GM12878 (cell line): ENCODE measurements around the gene GLT8D2. TPM values are rescaled to one million over a fixed set of nuclear protein-coding genes. Genes with fewer than 3 reads are reported as not detected.

Experiments
- ATAC-seq: fragments of 200-7000 bp; cut with Tn5 transposase; 3 replicates; pipeline ENCODE4 v1.9.1; 2020; ENCODE audit warnings: mild to moderate bottlenecking, moderate library complexity
- BruUV-seq: library from RNA; stranded (reverse); fragments of 400-500 nt; replicated peaks from 2 replicates; lab custom pipeline; 2021; lab: Mats Ljungman, UMichigan
- CTCF ChIA-PET: fragments of 300-600 bp; sonication (Branson Sonifier 250); formaldehyde crosslinking; extraction: SDS; loops from one replicate; lab custom pipeline; 2021; ENCODE audit warnings: inconsistent platforms; lab: Yijun Ruan, JAX
- POLR2A ChIA-PET: fragments of 350-600 bp; formaldehyde crosslinking; extraction: SDS; loops from one replicate; lab custom pipeline; 2021; ENCODE audit warnings: inconsistent platforms; lab: Charles Lee
- RAD21 ChIA-PET: fragments of 300-600 bp; sonication (Branson Sonifier 250); formaldehyde crosslinking; loops from one replicate; lab custom pipeline; 2023; ENCODE audit warnings: antibody characterized with exemption; ENCODE audit not compliant: unreplicated experiment; lab: Charles Lee
- SMC1A ChIA-PET: fragments of 300-600 bp; sonication (Branson Sonifier 250); formaldehyde crosslinking; loops from one replicate; lab custom pipeline; 2023; ENCODE audit not compliant: unreplicated experiment, uncharacterized antibody; lab: Charles Lee
- DNase-seq: peaks from one replicate; pipeline ENCODE4 v3.0.0-alpha.2; 2011; ENCODE audit warnings: low read depth, low spot score
- FAIRE-seq: peaks from 3 replicates; lab custom pipeline; 2011; peaks lifted over from hg19 to GRCh38; lab: Jason Lieb, UNC
- H2AFZ ChIP-seq: 2 replicates; pipeline ENCODE4 v1.6.0; 2011; ENCODE audit warnings: low read depth, low read length, control low read depth; ENCODE audit not compliant: control insufficient read depth
- H3K27ac ChIP-seq: 2 replicates; pipeline ENCODE4 v1.5.1; 2011; ENCODE audit warnings: control low read depth; ENCODE audit not compliant: control insufficient read depth, insufficient read depth
- H3K27me3 ChIP-seq, 2 experiments: replicated peaks in 1 of 2; 2 replicates each; pipeline versions ENCODE4 v1.6.0 to v1.6.1; 2011; ENCODE audit warnings: low read length in 1 of 2; ENCODE audit not compliant: control insufficient read depth in 2 of 2, insufficient read depth in 2 of 2
- H3K36me3 ChIP-seq, 2 experiments: 2 replicates each; pipeline ENCODE4 v1.5.1; 2011; ENCODE audit warnings: low read length in 1 of 2; ENCODE audit not compliant: control insufficient read depth in 2 of 2, insufficient read depth in 2 of 2
- H3K4me1 ChIP-seq: 2 replicates; pipeline ENCODE4 v1.6.1; 2011; ENCODE audit warnings: mild to moderate bottlenecking, low read length, moderate library complexity, mixed read lengths; ENCODE audit not compliant: control insufficient read depth, insufficient read depth
- H3K4me2 ChIP-seq: 2 replicates; pipeline ENCODE4 v1.6.0; 2011; ENCODE audit warnings: control low read depth; ENCODE audit not compliant: control insufficient read depth, insufficient read depth
- H3K4me3 ChIP-seq: fragments of 200-600 bp; sonication (generic); 2 replicates; pipeline ENCODE4 v1.5.1; 2016
- H3K79me2 ChIP-seq: 2 replicates; pipeline ENCODE4 v1.6.0; 2011; ENCODE audit warnings: low read length; ENCODE audit not compliant: control insufficient read depth, insufficient read depth
- H3K9ac ChIP-seq: 2 replicates; pipeline ENCODE4 v1.8.0; 2011; ENCODE audit warnings: low read length, control low read depth, mixed read lengths; ENCODE audit not compliant: control insufficient read depth, insufficient read depth
- H3K9me3 ChIP-seq: replicated peaks from 3 replicates; pipeline ENCODE4 v1.5.1; 2011; ENCODE audit warnings: mild to moderate bottlenecking, low read length; ENCODE audit not compliant: control insufficient read depth, insufficient read depth
- H4K20me1 ChIP-seq: 2 replicates; pipeline ENCODE4 v1.6.0; 2011; ENCODE audit not compliant: control insufficient read depth, insufficient read depth
- FOXM1 ChIP-seq: IDR thresholded peaks from 2 replicates; pipeline ENCODE4 v1.6.1; 2012; ENCODE audit warnings: low read depth, mild to moderate bottlenecking, inconsistent platforms, low read length, moderate library complexity
- MYB ChIP-seq: fragments of 150-350 bp; IDR thresholded peaks from 2 replicates; pipeline ENCODE4 v1.6.1; 2014; ENCODE audit warnings: mild to moderate bottlenecking, low read depth, low read length, borderline replicate concordance
- PKNOX1 ChIP-seq: fragments of 450-650 bp; IDR thresholded peaks from 2 replicates; pipeline ENCODE4 v1.6.1; 2016; ENCODE audit warnings: mild to moderate bottlenecking
- STAT3 ChIP-seq: IDR thresholded peaks from 2 replicates; pipeline ENCODE4 v1.6.1; 2011; ENCODE audit warnings: low read depth, low read length, improper control_type of control experiment
- TAF1 ChIP-seq: IDR thresholded peaks from 2 replicates; pipeline ENCODE4 v1.6.1; 2011; ENCODE audit warnings: mild to moderate bottlenecking, low read depth, low read length, borderline replicate concordance
- USF1 ChIP-seq: IDR thresholded peaks from 2 replicates; pipeline ENCODE4 v1.6.1; 2011; ENCODE audit warnings: borderline replicate concordance, low read depth, mild to moderate bottlenecking, moderate library complexity, mixed read lengths, low read length; ENCODE audit not compliant: insufficient read depth; ENCODE audit errors: extremely low read length
- ZBED1 ChIP-seq: IDR thresholded peaks from 2 replicates; pipeline ENCODE4 v1.6.1; 2016; ENCODE audit warnings: borderline replicate concordance
- ZNF687 ChIP-seq: fragments of 450-650 bp; IDR thresholded peaks from 2 replicates; pipeline ENCODE4 v1.6.1; 2017; ENCODE audit warnings: mild to moderate bottlenecking, moderate library complexity
- WGBS: methylation state at CpG from one replicate; pipeline ENCODE4 v1.1.6; 2016; ENCODE audit warnings: low lambda C conversion rate; ENCODE audit not compliant: insufficient replicate concordance, insufficient coverage; ENCODE audit errors: missing lambda C conversion rate; 5-methylcytosine and 5-hydroxymethylcytosine counted together
- in situ Hi-C: fragments of 300-500 bp; cut with MboI; formaldehyde crosslinking; loops from 9 replicates; pipeline ENCODE4 v1.14.3; 2018; ENCODE audit warnings: mixed read lengths
- intact Hi-C: fragments of 100-400 bp; cut with micrococcal nuclease; formaldehyde crosslinking; loops from one replicate; pipeline ENCODE4 v1.14.2; 2022; ENCODE audit not compliant: unreplicated experiment
- polyA plus RNA-seq, 11 experiments: library from polyadenylated mRNA; depleted of rRNA in 4 of 11; unstranded in 6 of 11; stranded (reverse) in 5 of 11; fragments of >200 nt; fragmentation: Nextera tagmentation in 4 of 11; fragmentation: Illumina TruSeq in 1 of 11; extraction: Ambion mirVana in 4 of 11; extraction: Trizol in 1 of 11; gene quantifications; 1 replicate in 1 of 11; 2 replicates in 10 of 11; pipeline versions ENCODE4 v1.2.1 to v1.2.3, GENCODE V29; 2011 to 2016; ENCODE audit warnings: inconsistent platforms in 2 of 11, missing spikeins in 2 of 11, low read depth in 1 of 11
- total RNA-seq, 4 experiments: library from RNA; depleted of rRNA in 3 of 4; stranded (reverse); fragments of >200 nt in 3 of 4; fragmentation: Illumina TruSeq in 1 of 4; extraction: Trizol in 1 of 4; gene quantifications; 2 replicates each; pipeline versions ENCODE4 v1.2.1 to v1.2.3, GENCODE V29; 2013 to 2021

The GLT8D2 gene
- total and polyA plus RNA-seq, 10 of the 15 experiments (the other 5 are each of a cell fraction or from before 2014, with no cell fraction given): 0.06 to 0.80 (median 0.37) TPM; not detected in 1

- ATAC-seq: peak; percentile 6; the same call in 2 of the 3 replicates
- Histone ChIP-seq H4K20me1 (no peaks in the 10 kb centered on the region), H3K4me2 (peak overlapping the region; percentile 80), H3K4me3 (peak overlapping the region; percentile 80), H3K27ac (peak overlapping the region; percentile 77; the same call in 1 of the 2 replicates), H3K4me1 (peaks cover 8% of the 10 kb centered on the region), H3K9me3 (no peaks in the 10 kb centered on the region), H3K27me3 (no peaks in the 10 kb centered on the region), H3K79me2 (peaks cover 20% of the 10 kb centered on the region), H3K9ac (peak overlapping the region; percentile 88), H2AFZ (peak overlapping the region; percentile 100), H3K36me3 (peaks cover 4 to 13% of the 10 kb centered on the region in 2 experiments; a peak in 2 of 4 replicates)
- ChIA-PET POLR2A (interaction anchor here (0.5 to 3.2 kb wide), 7 partner anchors 10 to 332 kb away, joined by 3 to 48 read pairs (median 5); partner anchors contain the start of genes HSP90B1 and TDG), CTCF (interaction anchor here (1.0 to 2.7 kb wide), 5 partner anchors 11 to 153 kb away, joined by 3 to 24 read pairs (median 3); partner anchors contain the start of gene TDG), SMC1A (interaction anchor here (0.6 to 8.1 kb wide), 14 partner anchors 9 to 153 kb away, joined by 3 to 67 read pairs (median 4); partner anchors contain the start of genes HSP90B1 and TDG), RAD21 (interaction anchor here (1.0 to 2.7 kb wide), 7 partner anchors 10 to 153 kb away, joined by 3 to 34 read pairs (median 3); partner anchors contain the start of genes HSP90B1 and TDG)
- TF ChIP-seq TAF1: no peak
- TF ChIP-seq FOXM1: no peak
- no peak for TF ChIP-seq STAT3
- TF ChIP-seq ZNF687: no peak
- TF ChIP-seq MYB: no peak
- no peak for TF ChIP-seq ZBED1
- no peak for TF ChIP-seq USF1
- no peak for TF ChIP-seq PKNOX1
- WGBS: 36% methylated on average over 7 of the region's 7 CpGs
- in situ Hi-C loops (no loop called here), intact Hi-C loops (no loop called here)
- no TSS peak for BruUV-seq
- no peak for FAIRE-seq
- DNase-seq: no peak
These were observed 94.0 kb downstream of the GLT8D2 start for GRCh38 chr12:103955811-103956508.
